ENCODE results near the gene CPVL. TPM values are rescaled to one million over a fixed set of nuclear protein-coding genes. Genes with fewer than 3 reads are reported as not detected.
"Not testable (repeated sequence)": the region's sequence is repeated elsewhere in the genome, so short reads cannot be mapped to it uniquely, and the experiment has no call there.

The CPVL gene
- total and polyA plus RNA-seq, 3 experiments from 2014 or later: 1.0 to 1.3 TPM; not detected in 1

- H3K9me3 Mint-ChIP-seq: no peaks in the 10 kb centered on the region
- H3K27ac ChIP-seq (ENCODE audit: low read depth, low read length): no peak overlapping the region
- H3K36me3 Mint-ChIP-seq: no peaks in the 10 kb centered on the region
- ChIA-PET CTCF (no interaction called here), POLR2A (no interaction called here)
- no peaks in the 10 kb centered on the region for H3K27me3 ChIP-seq (ENCODE audit: insufficient read depth, low read length, poor library complexity, severe bottlenecking)
- no peaks in the 10 kb centered on the region for H3K4me1 ChIP-seq (ENCODE audit: insufficient read depth, low read length)
- DNase-seq: no peak
- H3K36me3 ChIP-seq (ENCODE audit: insufficient read depth, low read length): no peaks in the 10 kb centered on the region
- no peak overlapping the region for H3K4me3 Mint-ChIP-seq
- H3K4me3 ChIP-seq (ENCODE audit: low read length): no peak overlapping the region
- H3K4me1 Mint-ChIP-seq: peaks cover 7 to 11% (median 8%) of the 10 kb centered on the region in 3 donors
- no peak overlapping the region for H3K27ac Mint-ChIP-seq
- H3K27me3 Mint-ChIP-seq: peaks cover 11 to 25% of the 10 kb centered on the region in 2 donors
- no peaks in the 10 kb centered on the region for H3K9me3 ChIP-seq (ENCODE audit: low read length)
Observed at GRCh38 chr7:29115753-29116152, 30.6 kb downstream of the CPVL start.

DNA sequence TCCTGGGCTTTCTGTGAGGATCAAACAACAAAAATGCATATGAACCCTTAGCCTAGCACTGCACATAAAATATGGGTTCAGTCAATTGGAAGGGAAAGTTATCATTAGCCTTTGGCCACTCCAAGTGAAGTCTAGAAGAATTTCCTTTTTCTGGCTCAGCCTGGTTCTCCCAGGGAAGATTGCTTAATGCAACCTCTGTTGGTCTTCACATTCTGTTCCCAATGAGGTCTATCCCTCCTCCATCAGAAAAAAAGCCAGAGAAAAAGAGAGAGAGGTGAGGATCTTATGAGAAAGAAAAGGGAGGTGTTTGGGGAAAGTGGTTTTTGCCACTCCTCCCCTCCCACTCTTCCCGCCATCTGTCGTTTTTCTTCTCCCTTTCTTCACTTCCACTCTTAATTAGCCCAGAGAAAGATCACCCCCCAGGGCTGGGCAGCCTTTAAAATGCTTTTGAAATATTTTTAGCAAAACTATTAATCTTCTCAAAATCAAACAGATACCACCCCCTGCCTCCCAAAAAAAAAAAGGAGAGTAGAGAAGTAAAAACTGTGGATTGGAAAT is 31.1 kb downstream of the CPVL start:
- H3K4me3 Mint-ChIP-seq: no peak overlapping the region
- Histone ChIP-seq H3K27ac (ENCODE audit: low read depth, low read length) (no peak overlapping the region), H3K4me3 (ENCODE audit: low read length) (no peak overlapping the region), H3K4me1 (ENCODE audit: insufficient read depth, low read length) (no peaks in the 10 kb centered on the region), H3K27me3 (ENCODE audit: insufficient read depth, low read length, poor library complexity, severe bottlenecking) (no peaks in the 10 kb centered on the region), H3K9me3 (ENCODE audit: low read length) (no peaks in the 10 kb centered on the region), H3K36me3 (ENCODE audit: insufficient read depth, low read length) (no peaks in the 10 kb centered on the region)
- H3K27ac Mint-ChIP-seq: peak overlapping the region in 1 of 8 donors; percentile 2
- ChIA-PET CTCF (no interaction called here), POLR2A (no interaction called here)
- H3K9me3 Mint-ChIP-seq: no peaks in the 10 kb centered on the region
- peaks cover 7 to 11% (median 8%) of the 10 kb centered on the region in 3 donors for H3K4me1 Mint-ChIP-seq
- H3K36me3 Mint-ChIP-seq: no peaks in the 10 kb centered on the region
- no peak for DNase-seq
- H3K27me3 Mint-ChIP-seq: peaks cover 11 to 27% of the 10 kb centered on the region in 2 donors

DNA sequence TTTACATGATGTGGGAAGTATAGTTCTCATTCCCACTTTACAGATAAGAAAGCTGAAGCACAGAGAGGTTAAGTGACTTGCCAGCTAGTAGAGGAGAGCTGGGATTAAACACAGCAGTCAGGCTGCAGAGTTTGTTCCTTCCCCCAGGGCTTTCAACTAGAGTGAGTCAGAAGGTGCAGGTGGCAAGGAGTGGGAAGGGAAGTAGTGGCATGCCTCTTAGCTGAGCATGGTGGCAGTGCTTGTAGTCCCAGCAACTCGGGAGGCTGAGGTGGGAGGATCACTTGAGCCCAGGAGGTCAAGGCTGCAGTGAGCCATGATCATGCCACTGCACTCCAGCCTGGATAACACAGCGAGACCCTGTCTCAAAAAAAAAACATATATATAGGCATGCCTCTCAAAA is 32.1 kb downstream of the CPVL start:
- POLR2A ChIA-PET; DNase-seq; H3K9me3 ChIP-seq (ENCODE audit: low read length); H3K4me1 ChIP-seq (ENCODE audit: insufficient read depth, low read length); H3K27me3 ChIP-seq (ENCODE audit: insufficient read depth, low read length, poor library complexity, severe bottlenecking); H3K4me3 Mint-ChIP-seq; H3K36me3 Mint-ChIP-seq; H3K9me3 Mint-ChIP-seq; H3K27ac ChIP-seq (ENCODE audit: low read depth, low read length); H3K27ac Mint-ChIP-seq; H3K36me3 ChIP-seq (ENCODE audit: insufficient read depth, low read length); H3K4me3 ChIP-seq (ENCODE audit: low read length): not testable (repeated sequence)
- Mint-ChIP-seq H3K27me3 (peaks cover 11 to 25% of the 10 kb centered on the region in 2 donors), H3K4me1 (peaks cover 7 to 11% (median 8%) of the 10 kb centered on the region in 3 donors)
- CTCF ChIA-PET: interaction anchor here (1.9 to 2.0 kb wide), 2 partner anchors 292 to 295 kb away, joined by 7 to 8 read pairs; no protein-coding TSS in a partner anchor

- Mint-ChIP-seq H3K27ac (peak overlapping the region in 1 of 8 donors; percentile 2), H3K9me3 (no peaks in the 10 kb centered on the region), H3K27me3 (peaks cover 11 to 23% of the 10 kb centered on the region in 2 donors), H3K4me3 (no peak overlapping the region), H3K4me1 (peaks cover 7 to 11% (median 8%) of the 10 kb centered on the region in 3 donors), H3K36me3 (no peaks in the 10 kb centered on the region)
- Histone ChIP-seq H3K27ac (ENCODE audit: low read depth, low read length) (no peak overlapping the region), H3K27me3 (ENCODE audit: insufficient read depth, low read length, poor library complexity, severe bottlenecking) (no peaks in the 10 kb centered on the region), H3K9me3 (ENCODE audit: low read length) (no peaks in the 10 kb centered on the region), H3K4me1 (ENCODE audit: insufficient read depth, low read length) (no peaks in the 10 kb centered on the region), H3K36me3 (ENCODE audit: insufficient read depth, low read length) (no peaks in the 10 kb centered on the region), H3K4me3 (ENCODE audit: low read length) (no peak overlapping the region)
- DNase-seq: no peak
- ChIA-PET CTCF (interaction anchor here (1.9 to 2.0 kb wide), 2 partner anchors 293 to 295 kb away, joined by 7 to 8 read pairs; no protein-coding TSS in a partner anchor), POLR2A (no interaction called here)
Observed at GRCh38 chr7:29113384-29114102, 32.8 kb downstream of the CPVL start.

DNA sequence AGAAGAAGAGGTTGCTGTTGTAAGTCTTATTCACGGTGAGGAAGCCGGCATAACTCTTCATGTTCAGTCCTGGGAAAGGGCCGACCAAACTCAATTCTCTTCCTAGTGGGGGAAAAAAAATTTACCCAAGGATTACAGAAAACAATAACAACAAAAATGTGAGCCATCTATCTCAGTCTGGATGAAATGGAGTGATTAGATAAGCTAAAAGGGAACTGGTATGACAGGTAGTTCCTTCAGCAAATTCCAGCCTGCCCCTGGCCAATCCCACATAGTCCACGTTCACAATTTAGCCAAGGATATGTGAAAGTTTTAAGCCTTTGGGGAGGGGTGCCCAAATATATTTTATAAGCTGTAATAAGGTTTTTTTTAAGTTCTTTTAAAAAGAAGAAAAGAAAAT is 33.6 kb downstream of the CPVL start:
- no peak for DNase-seq
- Mint-ChIP-seq H3K27me3 (peaks cover 12 to 23% of the 10 kb centered on the region in 2 donors), H3K4me3 (no peak overlapping the region), H3K36me3 (no peaks in the 10 kb centered on the region), H3K4me1 (peaks cover 7 to 11% (median 8%) of the 10 kb centered on the region in 3 donors), H3K27ac (no peak overlapping the region), H3K9me3 (no peaks in the 10 kb centered on the region)
- POLR2A ChIA-PET: no interaction called here
- CTCF ChIA-PET: interaction anchor here (1.9 to 2.0 kb wide), 2 partner anchors 294 to 296 kb away, joined by 7 to 8 read pairs; no protein-coding TSS in a partner anchor
- Histone ChIP-seq H3K27ac (ENCODE audit: low read depth, low read length) (no peak overlapping the region), H3K9me3 (ENCODE audit: low read length) (no peaks in the 10 kb centered on the region), H3K27me3 (ENCODE audit: insufficient read depth, low read length, poor library complexity, severe bottlenecking) (no peaks in the 10 kb centered on the region), H3K36me3 (ENCODE audit: insufficient read depth, low read length) (no peaks in the 10 kb centered on the region), H3K4me1 (ENCODE audit: insufficient read depth, low read length) (no peaks in the 10 kb centered on the region), H3K4me3 (ENCODE audit: low read length) (no peak overlapping the region)

GRCh38 chr7:29109899-29110298 is 36.4 kb downstream of the CPVL start:
- no peaks in the 10 kb centered on the region for H3K27me3 ChIP-seq (ENCODE audit: insufficient read depth, low read length, poor library complexity, severe bottlenecking)
- H3K27me3 Mint-ChIP-seq: peaks cover 9 to 20% of the 10 kb centered on the region in 2 donors

GRCh38 chr7:29109358-29109757 is 37.0 kb downstream of the CPVL start:
- Mint-ChIP-seq H3K27me3 (peaks cover 9 to 16% of the 10 kb centered on the region in 2 donors), H3K4me1 (peaks cover 7 to 11% (median 8%) of the 10 kb centered on the region in 3 donors)
- no peaks in the 10 kb centered on the region for H3K9me3 ChIP-seq (ENCODE audit: low read length)

More at GRCh38 chr7:29109899-29110298, 36.4 kb downstream of the CPVL start:
- Histone ChIP-seq H3K4me1 (ENCODE audit: insufficient read depth, low read length) (no peaks in the 10 kb centered on the region), H3K9me3 (ENCODE audit: low read length) (no peaks in the 10 kb centered on the region), H3K36me3 (ENCODE audit: insufficient read depth, low read length) (no peaks in the 10 kb centered on the region), H3K4me3 (ENCODE audit: low read length) (no peak overlapping the region), H3K27ac (ENCODE audit: low read depth, low read length) (no peak overlapping the region)
- DNase-seq: no peak
- H3K27ac Mint-ChIP-seq: peak overlapping the region in 1 of 8 donors; percentile 12
- H3K9me3 Mint-ChIP-seq: no peaks in the 10 kb centered on the region
- H3K4me1 Mint-ChIP-seq: peaks cover 7 to 11% (median 8%) of the 10 kb centered on the region in 3 donors
- POLR2A ChIA-PET: no interaction called here
- no peak overlapping the region for H3K4me3 Mint-ChIP-seq
- CTCF ChIA-PET: interaction anchor here (1.2 kb wide), 1 partner anchor 187 kb away, joined by 3 read pairs; no protein-coding TSS in a partner anchor
- no peaks in the 10 kb centered on the region for H3K36me3 Mint-ChIP-seq

GRCh38 chr7:29107056-29107455 is 39.3 kb downstream of the CPVL start:
- Histone ChIP-seq H3K27ac (ENCODE audit: low read depth, low read length) (no peak overlapping the region), H3K27me3 (ENCODE audit: insufficient read depth, low read length, poor library complexity, severe bottlenecking) (no peaks in the 10 kb centered on the region), H3K9me3 (ENCODE audit: low read length) (no peaks in the 10 kb centered on the region), H3K4me3 (ENCODE audit: low read length) (no peak overlapping the region), H3K36me3 (ENCODE audit: insufficient read depth, low read length) (no peaks in the 10 kb centered on the region), H3K4me1 (ENCODE audit: insufficient read depth, low read length) (no peaks in the 10 kb centered on the region)
- peaks cover 4 to 9% of the 10 kb centered on the region in 2 donors for H3K27me3 Mint-ChIP-seq
- no peaks in the 10 kb centered on the region for H3K9me3 Mint-ChIP-seq
- H3K4me3 Mint-ChIP-seq: no peak overlapping the region
- H3K27ac Mint-ChIP-seq: no peak overlapping the region
- ChIA-PET POLR2A (no interaction called here), CTCF (interaction anchor here (0.7 to 1.3 kb wide), 5 partner anchors 11 to 302 kb away, joined by 3 to 6 read pairs (median 4); no protein-coding TSS in a partner anchor)
- H3K36me3 Mint-ChIP-seq: no peaks in the 10 kb centered on the region
- H3K4me1 Mint-ChIP-seq: peaks cover 3 to 7% (median 5%) of the 10 kb centered on the region in 3 donors
- no peak for DNase-seq

More at GRCh38 chr7:29109358-29109757, 37.0 kb downstream of the CPVL start:
- Mint-ChIP-seq H3K4me3 (no peak overlapping the region), H3K9me3 (no peaks in the 10 kb centered on the region), H3K27ac (no peak overlapping the region), H3K36me3 (no peaks in the 10 kb centered on the region)
- H3K4me1 ChIP-seq (ENCODE audit: insufficient read depth, low read length): no peaks in the 10 kb centered on the region
- CTCF ChIA-PET: interaction anchor here (1.2 to 1.7 kb wide), 2 partner anchors 11 to 187 kb away, joined by 3 to 4 read pairs; no protein-coding TSS in a partner anchor
- no peak overlapping the region for H3K4me3 ChIP-seq (ENCODE audit: low read length)
- no peaks in the 10 kb centered on the region for H3K36me3 ChIP-seq (ENCODE audit: insufficient read depth, low read length)
- POLR2A ChIA-PET: no interaction called here
- no peaks in the 10 kb centered on the region for H3K27me3 ChIP-seq (ENCODE audit: insufficient read depth, low read length, poor library complexity, severe bottlenecking)
- DNase-seq: no peak
- no peak overlapping the region for H3K27ac ChIP-seq (ENCODE audit: low read depth, low read length)

Measured in CD8-positive, alpha-beta memory T cell (primary cell).